HG02642 (cell line): ENCODE measurements around the gene NEIL3.
"Not testable (repeated sequence)": the region's sequence is repeated elsewhere in the genome, so short reads cannot be mapped to it uniquely, and the experiment has no call there.

ENCODE experiments used
- ATAC-seq: cut with Tn5 transposase; IDR thresholded peaks from one replicate; pipeline ENCODE4 v1.9.1; 2021; ENCODE audit warnings: mild to moderate bottlenecking; ENCODE audit not compliant: unreplicated experiment, poor library complexity

NEIL3 gene

DNA sequence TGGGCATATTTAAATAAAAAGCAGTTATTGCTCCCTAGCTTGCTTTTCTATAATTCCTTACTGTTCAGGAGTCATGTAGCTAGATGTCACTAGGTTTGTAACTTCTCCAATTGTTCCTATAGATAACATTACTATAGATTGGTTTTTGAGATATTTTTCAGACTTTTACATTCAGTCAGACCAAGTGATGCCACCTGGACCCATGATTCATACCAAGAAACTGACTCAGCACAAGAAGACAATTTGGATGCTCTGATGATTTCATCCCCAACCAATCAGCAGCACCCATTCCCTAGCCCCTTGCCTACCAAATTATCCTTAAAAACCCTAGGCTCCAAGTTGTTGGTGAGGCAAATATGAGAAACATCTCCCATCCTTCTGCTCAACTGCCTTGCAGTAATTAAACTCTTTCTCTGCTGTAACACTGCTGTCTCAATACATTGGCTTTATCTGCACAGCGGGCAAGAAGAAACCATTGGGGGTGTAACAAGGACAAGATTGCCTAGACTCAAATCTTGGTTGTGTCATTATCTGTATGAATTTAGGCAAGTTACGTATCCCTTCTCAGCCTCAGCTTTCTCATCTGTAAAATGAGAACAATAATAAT, 11.8 kb upstream of the NEIL3 start:
- no peak for ATAC-seq

DNA sequence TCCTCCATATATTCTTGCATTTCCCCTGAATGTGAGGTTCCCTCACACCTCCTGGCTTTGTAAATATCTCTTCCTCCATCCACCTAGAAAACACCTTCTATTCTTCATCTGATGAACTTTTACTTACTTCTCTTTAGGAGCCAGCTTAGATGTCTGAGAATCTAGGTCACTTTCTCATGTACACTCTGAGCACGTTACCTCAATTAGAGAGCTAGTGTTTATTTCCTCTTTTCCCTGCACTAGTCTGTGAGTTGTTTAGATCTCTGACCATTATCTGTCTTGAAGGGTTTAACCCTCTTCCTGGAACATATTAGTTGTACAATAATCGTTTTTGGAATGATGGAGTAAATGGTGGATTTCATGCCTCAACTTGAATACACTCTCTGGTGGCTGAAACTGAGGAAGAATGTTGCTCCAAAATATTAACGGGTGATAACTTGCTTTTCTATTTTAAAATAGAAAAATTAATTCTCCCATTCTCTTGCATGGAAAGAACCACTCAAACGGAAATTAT, 8.5 kb upstream of the NEIL3 start:
- ATAC-seq = no peak

DNA sequence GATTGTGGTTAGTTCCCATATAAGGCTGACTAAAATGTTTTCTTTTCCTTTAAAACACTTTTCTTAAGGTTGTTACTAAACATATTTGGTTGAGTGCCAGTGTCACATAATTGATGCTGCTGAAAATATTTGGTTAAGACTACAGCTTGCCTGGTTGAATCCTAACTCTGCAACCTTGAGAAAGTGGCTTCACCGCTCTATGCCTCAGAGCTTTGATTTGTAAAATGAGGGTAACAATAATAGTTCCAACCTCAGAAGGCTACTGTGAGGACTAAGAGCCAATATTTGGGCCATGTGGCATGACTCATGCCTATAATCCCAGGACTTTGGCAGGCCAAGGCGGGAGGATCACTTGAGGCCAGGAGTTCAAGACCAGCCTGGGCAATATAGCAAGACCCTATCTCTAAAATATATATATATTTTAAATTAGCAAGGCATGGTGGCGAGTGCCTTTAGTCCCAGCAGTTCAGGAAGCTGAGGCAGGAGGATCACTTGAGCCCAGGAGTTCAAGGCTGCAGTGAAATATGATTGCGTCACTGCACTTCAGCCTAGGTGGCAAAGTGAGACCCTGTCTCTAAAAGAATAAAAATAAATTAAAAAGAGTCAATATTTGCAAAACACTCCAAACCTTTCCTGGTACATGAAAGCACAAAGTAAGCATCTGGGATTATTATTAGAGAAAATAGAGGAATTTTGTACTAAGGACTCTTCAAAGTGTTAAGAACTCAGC, 7.1 kb upstream of the NEIL3 start:
- ATAC-seq = no peak

DNA sequence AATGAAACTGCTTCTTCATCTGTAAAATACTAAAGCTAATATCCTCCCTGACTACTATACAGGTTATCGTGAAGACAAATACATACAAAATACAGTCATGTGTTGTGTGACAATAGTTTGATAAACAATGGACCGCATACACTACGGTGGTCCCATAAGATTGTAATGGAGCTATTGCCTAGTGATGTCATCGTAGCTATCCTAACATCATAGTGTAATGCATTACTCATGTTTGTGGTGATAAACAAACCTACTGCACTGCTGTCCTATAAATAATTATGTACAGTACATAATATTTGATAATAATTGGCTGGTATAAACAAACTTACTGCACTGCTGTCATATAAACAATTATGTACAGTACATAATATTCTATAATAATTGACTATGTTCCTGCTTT, 5.6 kb upstream of the NEIL3 start:
- no peak for ATAC-seq

DNA sequence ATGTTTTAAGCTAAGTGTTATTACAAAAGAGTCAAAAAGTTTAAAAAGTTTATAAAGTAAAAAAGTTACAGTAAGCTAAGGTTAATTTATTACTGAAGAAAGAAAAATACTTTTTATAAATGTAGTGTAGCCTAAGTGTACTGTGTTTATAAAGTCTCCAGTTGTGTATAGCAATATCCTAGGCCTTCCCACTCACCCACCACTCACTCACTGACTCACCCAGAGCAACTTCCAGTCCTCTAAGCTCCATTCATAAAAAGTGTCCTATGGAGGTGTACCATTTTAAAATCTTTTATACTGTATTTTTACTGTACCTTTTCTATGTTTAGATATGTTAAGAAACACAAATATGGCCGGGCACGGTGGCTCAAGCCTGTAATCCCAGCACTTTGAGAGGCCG, 4.8 kb upstream of the NEIL3 start:
- not testable (repeated sequence) for ATAC-seq

DNA sequence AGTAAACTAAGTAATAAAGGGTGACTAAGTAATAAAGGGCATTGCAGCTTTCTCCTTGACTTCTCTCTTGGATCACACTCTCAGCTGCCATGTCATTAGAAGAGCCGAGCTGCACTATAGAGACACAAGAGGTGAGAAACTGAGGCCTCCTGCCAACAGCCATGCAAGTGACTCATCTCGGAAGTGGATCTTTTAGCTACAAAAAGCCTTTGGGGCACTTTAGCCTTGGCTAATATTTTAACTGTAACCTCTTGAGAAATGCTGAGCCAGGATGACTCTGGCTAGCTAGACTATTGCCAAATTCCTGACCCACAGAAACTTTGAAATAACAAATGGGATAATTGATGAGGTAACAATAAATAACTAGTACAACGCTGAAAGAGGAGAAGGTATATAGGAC, 1.5 kb upstream of the NEIL3 start:
- no peak for ATAC-seq

DNA sequence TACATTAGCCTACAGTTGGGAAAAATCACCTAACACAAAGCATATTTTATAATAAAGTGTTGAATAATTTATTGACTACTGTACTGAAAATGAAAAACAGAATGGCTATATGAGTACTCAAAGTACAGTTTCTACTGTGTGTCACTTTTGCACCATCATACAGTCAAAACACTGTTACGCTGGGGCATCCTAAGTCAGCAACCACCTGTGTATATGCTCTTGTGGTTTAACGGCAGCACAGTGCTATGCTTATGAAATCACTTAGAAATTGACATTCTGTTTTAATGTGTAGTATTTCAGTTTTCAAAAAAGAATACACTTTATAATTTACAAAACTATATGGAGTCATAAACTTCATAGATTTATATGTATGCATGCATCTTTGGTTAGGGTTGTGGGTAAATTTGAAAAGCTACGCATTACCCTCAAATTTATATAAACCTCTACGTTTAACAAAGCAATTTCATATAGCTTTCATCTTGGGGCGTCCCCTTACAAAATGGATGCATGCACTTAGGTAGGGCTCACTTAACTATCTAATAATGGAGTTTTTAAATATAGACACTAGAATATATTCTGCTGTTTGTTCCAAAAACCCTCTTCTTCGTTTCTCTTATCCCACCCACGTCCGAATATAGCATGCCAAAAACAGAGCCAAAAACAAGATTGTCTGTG, 690 bp upstream of the NEIL3 start:
- ATAC-seq = no peak

DNA sequence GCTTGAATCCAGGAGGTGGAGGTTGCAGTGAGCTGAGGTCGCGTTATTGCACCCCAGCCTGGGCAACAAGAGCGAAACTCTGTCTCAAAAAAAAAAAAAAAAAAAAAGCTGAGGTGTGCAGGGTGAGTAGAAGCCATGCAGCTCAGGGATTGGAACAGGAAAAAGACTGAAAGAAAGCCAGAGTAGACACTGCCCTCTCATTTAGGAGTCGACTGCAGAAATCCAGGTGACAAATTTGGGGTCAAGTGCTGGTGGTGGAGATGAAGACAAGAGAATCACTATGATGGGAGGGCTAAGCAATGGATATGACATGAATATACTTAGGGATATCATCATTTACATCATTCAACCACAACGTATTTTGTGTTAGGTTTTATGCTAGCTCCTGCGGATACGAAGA, 1.9 kb downstream of the NEIL3 start:
- no peak for ATAC-seq

DNA sequence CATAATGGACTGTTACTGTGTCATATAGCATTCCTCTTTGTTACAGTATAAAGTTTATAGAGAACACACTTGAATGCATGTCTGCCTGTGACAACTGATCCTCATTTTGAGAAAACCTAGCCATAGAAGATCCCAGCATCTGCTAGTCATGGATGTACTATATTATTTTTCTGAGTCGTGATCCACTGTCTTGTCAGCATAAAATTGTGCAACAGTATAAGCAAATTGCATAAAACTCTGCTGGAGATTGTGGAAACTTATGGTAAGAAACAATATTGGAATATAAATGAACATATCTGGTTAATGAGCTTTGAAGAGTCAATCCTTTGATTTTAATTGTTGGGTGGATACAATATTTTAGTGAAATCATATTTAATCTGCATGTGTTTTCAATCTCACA, 3.6 kb downstream of the NEIL3 start:
- no peak for ATAC-seq

DNA sequence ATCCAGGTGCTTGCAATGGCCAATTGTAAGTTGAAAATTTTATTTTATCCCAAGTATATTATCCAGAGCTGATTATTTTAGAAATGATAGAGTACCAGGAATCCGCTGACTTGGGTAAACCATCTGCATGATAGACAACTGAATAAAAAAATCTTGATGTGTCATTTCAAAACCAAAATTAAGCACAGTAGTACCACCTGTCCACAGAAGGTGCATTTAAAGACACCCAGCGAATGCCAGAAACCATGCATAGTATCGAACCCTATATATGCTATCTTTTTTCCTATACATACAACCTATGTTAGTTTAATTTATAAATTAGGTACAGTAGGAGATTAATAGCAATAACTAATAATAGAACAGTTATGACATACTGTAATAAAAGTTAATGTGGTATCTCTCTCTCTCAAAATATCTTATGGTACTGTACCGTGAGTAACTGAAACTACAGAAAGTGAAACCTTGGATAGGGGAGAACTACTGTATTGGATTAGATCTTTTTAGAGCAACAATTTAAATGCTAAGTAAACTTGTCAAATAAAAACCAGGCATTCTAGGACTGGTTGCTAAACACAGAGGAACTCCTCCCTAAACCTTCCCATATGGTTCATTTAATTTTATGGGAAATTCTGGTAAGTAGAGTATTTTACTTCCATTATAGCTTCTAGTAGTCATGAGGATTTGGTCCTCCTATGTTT, 6.2 kb downstream of the NEIL3 start:
- ATAC-seq = no peak

DNA sequence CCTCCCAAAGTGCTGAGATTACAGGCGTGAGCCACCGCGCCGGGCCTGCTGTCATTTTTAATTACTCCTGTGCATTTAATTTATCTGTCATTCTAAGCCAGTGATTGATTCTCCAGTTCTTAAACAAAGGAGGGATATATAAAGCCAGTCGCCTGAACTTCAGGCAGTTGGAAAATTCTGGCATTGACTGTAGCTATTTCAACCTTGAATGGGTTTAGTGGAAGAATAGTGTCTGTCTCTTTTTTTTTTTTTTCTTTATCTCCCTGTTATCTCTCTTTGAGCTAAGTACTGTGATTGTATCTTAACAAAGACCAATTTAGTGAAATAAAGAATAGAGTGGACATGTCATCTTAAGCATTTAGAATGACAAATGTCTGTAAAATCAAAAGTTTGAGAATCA, 11.0 kb downstream of the NEIL3 start:
- ATAC-seq = no peak

DNA sequence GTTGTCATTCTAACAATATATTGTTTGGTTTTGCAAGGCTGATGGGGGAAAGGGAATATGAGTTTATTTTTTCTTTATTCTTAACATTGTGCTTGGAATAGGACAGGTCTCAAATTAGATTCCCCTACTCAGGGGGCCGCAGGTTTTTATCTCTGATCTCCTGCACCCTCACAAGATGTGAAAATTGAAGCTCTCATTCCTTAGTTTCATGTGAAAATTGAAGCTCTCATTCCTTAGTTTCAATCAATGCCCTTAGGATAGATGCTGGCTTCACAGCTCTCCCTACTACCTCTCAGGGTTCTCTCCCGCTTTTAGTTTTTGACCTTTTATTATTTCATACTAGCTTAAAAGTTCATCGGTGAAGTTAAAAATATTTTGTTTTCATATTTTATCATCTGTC, 12.0 kb downstream of the NEIL3 start:
- ATAC-seq = no peak

DNA sequence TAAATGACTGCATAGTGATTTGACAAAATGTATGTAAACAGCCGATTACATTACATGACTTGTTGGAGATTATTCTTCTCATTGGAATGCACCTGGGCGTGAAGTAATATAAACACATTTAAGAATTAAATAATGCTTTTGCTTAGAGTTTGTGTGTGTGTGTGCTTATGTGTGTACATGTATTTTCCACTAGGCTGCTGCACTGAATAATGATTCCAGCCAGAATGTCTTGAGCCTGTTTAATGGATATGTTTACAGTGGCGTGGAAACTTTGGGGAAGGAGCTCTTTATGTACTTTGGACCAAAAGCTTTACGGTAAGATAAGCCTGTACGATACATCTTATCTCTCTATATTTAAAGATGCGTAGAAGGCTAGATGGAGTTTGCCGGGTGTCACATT, 12.6 kb downstream of the NEIL3 start:
- no peak for ATAC-seq

DNA sequence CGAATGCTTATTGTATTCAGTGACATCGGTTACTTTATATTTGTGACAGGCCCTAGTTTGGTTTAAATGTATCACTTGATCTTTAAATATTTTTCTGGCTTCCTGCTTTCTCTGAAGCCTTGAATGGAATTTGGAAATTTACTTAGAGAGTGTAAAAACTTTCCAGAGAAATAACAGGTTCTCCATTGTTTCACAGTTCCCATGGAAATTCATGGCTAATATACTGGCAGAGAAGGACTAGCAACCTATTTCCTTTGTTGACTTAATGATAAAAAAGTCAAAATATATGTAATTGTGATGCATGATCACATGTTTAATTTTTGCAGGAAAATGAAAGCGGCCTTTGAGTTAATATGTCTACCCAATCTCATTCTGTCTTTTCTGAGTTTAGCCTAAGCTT, 13.2 kb downstream of the NEIL3 start:
- ATAC-seq = no peak

DNA sequence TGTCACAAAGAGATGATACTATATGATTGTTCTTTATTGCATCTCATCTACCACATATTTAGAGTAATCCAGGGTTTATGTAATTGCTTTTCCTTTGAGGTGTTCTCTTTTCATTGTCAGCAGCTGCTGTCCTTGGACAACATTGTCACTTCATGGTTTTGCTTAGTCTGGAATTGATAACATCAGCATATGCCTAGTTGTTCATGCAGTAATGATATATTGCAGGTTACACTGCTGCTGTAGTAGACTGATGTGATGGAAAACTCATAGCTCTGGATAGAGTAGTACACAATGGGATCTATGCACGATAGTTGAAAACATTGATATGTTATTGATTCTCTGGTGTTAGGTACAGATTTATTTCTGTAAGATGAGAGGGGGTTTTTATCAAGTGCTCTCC, 13.7 kb downstream of the NEIL3 start:
- ATAC-seq = no peak

DNA sequence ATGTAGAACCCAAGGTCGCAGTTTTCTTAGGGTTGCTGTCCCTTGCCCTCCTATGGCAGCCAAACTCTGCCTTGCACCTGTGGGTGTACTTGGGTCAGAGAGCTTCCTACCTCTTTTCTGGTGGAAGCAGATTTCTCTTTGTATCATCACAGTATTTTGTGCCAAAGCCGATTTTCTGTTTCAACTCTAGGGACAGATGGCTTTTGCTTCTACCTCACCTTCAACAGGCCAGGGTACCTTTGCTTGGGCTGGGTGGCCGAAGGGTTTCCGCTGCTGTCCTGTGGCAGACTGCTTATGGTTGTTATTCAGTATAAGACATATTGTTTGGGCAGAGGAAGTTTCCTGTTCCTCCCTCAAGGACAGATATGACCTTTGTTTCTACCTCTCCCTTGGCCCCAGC, 22.4 kb downstream of the NEIL3 start:
- no peak for ATAC-seq

DNA sequence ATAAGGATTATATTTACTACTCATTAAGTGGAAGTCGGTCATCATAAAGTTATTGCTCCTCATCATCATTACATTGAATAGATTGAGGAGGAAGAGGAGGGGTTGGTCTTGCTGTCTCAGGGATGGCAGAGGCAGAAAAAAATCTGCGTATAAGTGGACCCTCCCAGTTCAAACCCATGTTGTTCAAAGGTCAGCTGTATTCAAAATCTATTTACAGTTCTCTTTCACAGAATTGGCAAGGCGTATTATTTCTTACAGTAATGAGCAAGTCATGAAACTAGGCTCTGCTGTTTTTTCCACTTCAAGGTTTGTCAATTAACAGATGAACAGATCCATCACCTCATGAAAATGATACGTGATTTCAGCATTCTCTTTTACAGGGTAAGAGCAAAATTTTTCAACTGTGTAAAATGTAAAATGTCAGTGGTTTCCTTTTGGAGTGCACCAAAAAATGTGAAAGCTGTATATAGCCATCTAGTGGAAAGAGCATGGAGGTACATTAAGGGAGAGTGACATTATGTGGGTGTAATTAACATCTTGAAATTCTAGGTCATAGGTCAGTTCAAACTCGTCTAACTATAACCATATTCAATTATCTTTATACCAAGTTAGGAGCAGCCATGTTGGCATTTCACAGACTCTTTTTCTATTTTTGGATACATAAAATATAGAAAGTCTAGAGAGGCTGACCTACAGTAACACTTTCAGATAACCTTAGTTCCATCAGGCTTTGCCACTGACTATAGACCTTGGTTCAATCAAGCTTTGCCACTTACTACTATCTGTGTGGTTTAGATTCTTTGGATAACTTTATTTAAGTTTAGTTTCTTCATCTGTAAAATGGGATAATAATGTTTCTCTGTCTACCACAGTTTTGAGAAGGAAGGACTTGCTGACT, 30.1 kb downstream of the NEIL3 start:
- peak; percentile 95 for ATAC-seq

DNA sequence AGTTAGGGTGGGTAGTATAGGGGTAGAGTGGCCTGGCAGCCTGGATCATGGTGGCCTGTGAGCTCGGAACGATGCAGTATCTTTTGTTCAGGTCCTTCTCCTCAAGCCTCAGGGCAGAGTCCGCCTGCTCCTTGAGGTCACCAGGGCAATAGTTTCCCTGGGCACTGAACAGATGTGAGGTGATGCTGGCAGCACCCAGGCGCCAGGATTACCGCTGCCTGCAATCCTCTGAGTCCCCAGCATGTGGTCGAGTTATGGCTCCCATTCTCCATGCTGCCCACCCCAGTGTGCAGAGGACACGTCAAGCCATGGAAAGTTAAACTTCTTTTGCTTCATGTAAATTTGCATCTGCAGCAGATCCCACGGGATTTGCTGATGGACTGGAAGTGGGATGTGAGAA, 38.7 kb downstream of the NEIL3 start:
- ATAC-seq = no peak

DNA sequence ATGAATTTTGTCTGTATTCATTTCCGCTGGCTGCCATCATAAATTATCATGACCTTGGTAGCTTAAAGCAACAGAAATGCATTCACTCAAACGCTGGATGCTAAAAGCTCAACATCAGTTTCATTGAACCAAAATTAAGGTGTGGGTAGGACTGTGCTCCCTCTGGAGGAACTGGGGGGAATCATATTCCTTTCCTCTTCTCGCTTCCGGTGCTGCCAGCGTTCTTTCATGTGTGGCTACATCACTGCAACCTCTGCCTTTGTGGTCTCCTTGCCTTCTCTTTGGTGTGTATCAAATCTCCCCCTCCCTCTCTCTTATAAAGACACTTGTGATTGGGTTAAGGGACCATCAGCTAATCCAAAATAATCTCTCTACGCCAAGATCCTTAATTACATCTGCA, 39.5 kb downstream of the NEIL3 start:
- no peak for ATAC-seq

DNA sequence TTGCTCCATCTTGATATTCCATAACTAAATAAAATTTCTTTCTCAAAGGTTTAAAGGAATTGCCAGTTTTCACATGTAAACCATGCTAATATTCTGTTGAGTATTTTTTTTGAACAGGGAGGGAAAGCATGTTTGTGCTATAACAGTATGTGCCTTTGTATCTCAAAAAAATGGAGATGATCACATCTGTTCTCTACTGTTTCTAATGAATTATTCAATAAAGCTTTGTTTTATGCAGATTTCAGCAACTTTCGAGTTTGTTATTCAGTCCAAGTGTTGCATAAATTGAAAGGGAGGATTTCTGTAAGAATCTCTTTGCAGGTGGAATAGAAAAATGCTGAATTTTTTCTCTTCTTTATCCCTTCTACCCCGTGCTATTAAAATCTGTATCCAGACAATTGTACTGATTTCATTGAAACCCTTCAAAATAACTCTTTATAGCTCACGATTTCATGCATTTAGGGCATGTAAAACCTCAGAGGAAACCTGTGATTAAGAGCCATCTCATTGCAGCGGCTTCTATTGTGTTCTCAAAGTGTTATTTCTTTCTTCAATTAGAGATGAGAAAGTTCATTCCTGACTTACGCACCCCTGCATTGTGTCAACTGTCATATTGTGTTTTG, 42.1 kb downstream of the NEIL3 start:
- no peak for ATAC-seq
